ENCODE data around the gene RIT2.

The RIT2 gene

GRCh38 chr18:42931491-42931890, 184.0 kb downstream of the RIT2 start:
- DNase-seq, result no peak

- no peak for DNase-seq
These were observed 185.6 kb downstream of the RIT2 start for GRCh38 chr18:42929857-42930256.

GRCh38 chr18:42929181-42929580, 186.3 kb downstream of the RIT2 start:
- DNase-seq, result no peak

GRCh38 chr18:42925036-42925435, 190.4 kb downstream of the RIT2 start:
- DNase-seq, result no peak

- no peak for DNase-seq
These were observed 193.1 kb downstream of the RIT2 start for GRCh38 chr18:42922363-42922762.

GRCh38 chr18:42921226-42921737, 194.2 kb downstream of the RIT2 start:
- no peak for DNase-seq

- DNase-seq, result no peak
These were observed 194.9 kb downstream of the RIT2 start for GRCh38 chr18:42920621-42921020.

- no peak for DNase-seq
These were observed 200.2 kb downstream of the RIT2 start for GRCh38 chr18:42915299-42915698.

- no peak for DNase-seq
These were observed 201.0 kb downstream of the RIT2 start for GRCh38 chr18:42914476-42914875.

GRCh38 chr18:42909095-42909494, 206.4 kb downstream of the RIT2 start:
- no peak for DNase-seq

- no peak for DNase-seq
These were observed 208.7 kb downstream of the RIT2 start for GRCh38 chr18:42906761-42907160.

- no peak for DNase-seq
These were observed 214.3 kb downstream of the RIT2 start for GRCh38 chr18:42901161-42901560.

GRCh38 chr18:42893977-42894376, 221.5 kb downstream of the RIT2 start:
- no peak for DNase-seq

- DNase-seq, result no peak
These were observed 223.3 kb downstream of the RIT2 start for GRCh38 chr18:42892181-42892580.

GRCh38 chr18:42891705-42892104, 223.8 kb downstream of the RIT2 start:
- no peak for DNase-seq

- no peak for DNase-seq
These were observed 232.3 kb downstream of the RIT2 start for GRCh38 chr18:42883169-42883568.

- no peak for DNase-seq
These were observed 233.4 kb downstream of the RIT2 start for GRCh38 chr18:42882122-42882521.

GRCh38 chr18:42872838-42873237, 242.6 kb downstream of the RIT2 start:
- no peak for DNase-seq

GRCh38 chr18:42864876-42865275, 250.6 kb downstream of the RIT2 start:
- no peak for DNase-seq

GRCh38 chr18:42861271-42861670, 254.2 kb downstream of the RIT2 start:
- DNase-seq, result no peak

GRCh38 chr18:42860548-42860947, 254.9 kb downstream of the RIT2 start:
- DNase-seq, result no peak

GRCh38 chr18:42860011-42860410, 255.5 kb downstream of the RIT2 start:
- no peak for DNase-seq

GRCh38 chr18:42854558-42854957, 260.9 kb downstream of the RIT2 start:
- DNase-seq, result no peak

Measured in anterior cingulate cortex (tissue), 58 donors.